HG03469 (cell line): ENCODE measurements around the gene YIPF2.
"Not testable (repeated sequence)": the region's sequence is repeated elsewhere in the genome, so short reads cannot be mapped to it uniquely, and the experiment has no call there.

Experiments
- ATAC-seq: cut with Tn5 transposase; IDR thresholded peaks from one replicate; pipeline ENCODE4 v1.9.1; 2021; ENCODE audit warnings: mild to moderate bottlenecking, moderate library complexity, moderate number of reproducible peaks; ENCODE audit not compliant: unreplicated experiment

YIPF2 gene

DNA sequence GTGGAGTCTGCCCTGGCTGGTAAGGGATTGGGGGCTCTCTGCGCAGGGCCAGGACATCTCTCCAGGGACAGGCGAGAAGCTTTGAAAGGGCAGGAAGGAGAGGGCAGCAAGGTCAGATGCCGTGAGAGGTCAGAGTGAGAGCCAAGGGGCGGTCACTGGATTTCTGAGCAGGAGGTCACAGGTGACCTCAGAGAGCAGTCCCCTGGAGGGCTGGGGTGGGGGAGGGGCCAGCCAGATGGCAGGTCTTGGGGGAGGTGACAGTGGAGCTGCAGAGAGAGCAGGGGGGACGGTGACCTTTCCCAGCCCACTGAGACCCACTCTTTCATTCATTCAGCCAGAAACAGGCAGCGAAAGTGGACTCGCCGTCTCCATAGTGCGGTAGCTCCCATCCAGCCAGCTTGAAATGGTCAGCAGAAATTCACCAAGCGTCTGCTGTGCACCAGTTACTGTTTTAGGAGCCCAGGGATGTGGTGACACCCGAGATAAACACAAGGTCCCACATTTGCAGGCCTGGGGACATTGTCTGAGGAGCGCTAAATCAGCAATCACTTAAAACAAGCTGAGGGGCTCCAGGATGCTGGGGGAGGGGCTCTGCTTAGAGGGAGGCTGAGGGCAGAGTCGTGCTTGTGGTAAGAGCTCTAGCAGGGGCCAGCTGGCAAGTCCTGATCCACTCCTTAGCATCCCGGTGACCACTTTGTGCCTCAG is 46.9 kb downstream of the YIPF2 start:
- ATAC-seq: no peak

DNA sequence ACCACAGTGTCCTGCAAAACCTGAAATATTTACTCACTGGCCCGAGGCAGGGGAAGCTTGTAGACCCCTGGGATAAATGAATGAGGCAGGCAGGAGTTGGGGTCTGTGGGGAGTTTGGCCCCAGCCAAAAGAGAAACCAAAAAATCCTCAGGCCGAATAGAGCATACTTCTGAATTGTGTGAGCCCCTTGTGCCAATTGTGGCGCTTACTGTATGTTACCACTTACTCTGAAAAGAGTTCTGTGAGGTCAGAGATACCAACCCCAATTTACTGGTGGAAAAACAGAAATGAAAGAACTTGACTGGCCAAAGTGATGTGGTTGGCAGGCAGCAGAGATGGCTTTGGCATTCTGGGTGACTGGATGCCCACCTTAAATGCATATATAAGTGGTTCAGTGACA is 50.2 kb downstream of the YIPF2 start:
- no peak for ATAC-seq

DNA sequence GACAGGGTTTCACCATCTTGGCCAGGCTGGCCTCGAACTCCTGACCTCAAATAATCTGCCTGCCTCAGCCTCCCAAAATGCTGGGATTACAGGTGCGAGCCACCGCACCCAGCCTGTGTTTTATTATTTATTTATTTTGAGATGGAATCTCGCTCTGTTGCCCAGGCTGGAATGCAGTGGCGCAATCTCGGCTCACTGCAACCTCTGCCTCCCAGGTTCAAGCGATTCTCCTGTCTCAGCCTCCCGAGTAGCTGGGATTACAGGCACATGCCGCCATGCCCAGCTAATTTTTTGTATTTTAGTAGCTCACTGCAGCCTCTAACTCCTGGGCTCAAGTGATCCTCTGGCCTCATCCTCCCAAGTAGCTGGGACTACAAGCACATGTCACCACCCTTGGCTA is 50.8 kb downstream of the YIPF2 start:
- ATAC-seq: not testable (repeated sequence)

DNA sequence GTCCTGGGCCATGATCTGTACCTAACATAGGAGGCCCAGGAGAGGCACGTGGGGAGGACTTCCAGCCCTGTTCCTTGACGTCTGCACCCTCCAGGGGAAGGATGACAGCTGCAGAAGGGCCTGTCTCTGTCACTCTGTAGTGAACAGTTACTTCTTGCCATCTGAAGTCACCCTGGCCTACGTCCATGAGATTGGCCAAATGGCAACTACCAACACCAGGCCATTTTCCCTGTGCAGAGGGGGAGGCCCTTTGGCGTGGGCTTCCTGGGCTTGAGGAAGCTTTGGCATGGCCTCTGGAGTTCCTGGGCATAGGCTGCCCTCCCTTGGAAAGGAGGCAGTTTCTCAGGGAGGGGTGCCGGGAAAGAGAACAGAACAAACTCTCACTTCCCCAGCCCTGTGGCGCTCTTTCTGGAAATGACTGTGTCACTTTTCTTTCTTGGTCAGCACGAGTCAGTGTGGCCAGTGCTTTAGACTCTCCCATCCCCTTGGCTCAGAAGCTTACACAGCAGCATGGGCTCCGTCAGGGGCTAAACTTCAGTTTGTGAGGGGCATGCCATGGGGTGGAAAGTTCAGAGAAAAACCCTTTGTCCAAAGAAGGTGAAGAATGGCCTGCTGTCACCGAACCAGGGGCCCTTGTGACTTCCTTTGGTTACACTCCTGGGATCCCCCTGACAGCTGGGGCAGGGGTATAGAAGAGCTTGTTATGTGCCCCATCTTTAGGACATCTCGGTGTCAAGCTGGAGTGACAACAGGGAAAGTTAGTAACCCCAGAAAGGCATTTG is 51.8 kb downstream of the YIPF2 start:
- ATAC-seq: no peak

DNA sequence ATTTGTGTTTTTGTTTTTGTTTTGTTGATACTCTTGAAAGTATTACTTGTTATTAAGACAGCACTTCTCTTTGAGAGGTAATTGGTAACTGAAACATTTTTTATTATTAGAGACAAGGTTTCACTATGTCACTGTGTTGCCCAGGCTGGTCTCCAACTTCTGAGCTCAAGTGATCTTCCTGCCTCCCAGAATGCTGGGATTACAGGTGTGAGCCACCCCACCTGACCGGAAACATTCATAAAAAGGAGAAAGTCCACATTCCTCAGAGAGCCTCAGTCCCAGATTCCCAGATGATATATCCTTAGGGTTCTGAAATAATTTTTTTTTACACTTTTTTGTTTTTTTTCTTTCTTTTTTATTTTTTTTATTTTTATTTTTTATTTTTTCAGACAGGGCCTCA is 54.4 kb downstream of the YIPF2 start:
- no peak for ATAC-seq

DNA sequence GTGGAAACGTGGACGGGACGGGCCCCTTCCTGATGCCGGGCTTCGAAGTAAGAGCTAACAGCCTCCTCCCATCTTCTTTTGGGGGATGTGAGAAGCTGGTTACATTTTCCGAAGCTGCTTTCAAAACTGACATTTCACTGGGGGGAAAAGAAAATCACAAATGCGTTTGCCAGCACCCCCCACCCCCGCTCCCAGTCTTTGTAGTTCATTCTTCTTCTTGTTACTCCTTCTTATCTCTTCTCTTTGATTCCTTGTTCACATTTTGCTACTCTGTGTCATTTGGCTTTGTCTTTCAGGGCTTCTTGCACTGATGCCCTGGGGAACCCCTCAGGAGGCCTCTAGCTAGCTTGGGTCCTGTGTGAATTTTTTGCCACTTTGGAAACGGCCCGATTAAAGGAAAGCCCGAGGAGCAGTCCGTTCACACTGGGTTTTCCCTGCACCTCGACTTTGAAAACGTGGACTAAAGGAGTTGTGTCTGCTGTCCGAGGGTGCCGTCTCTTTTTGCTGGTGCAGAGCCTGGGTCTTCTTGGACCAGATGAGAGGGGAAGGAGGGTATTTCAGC is 55.8 kb downstream of the YIPF2 start:
- ATAC-seq: no peak
